ENCODE results near the gene TCERG1. TPM values are rescaled to one million over a fixed set of nuclear protein-coding genes. Genes with fewer than 3 reads are reported as not detected.
A peak's percentile ranks its signal among the peaks of the same experiment; 100 is the strongest.

TCERG1 gene
- total RNA-seq, 1 experiment from 2014 or later, result 75.9 TPM

- intact Hi-C loops (cut with micrococcal nuclease; ENCODE audit: unreplicated experiment), result loop anchor here (5.0 kb wide), 1 partner anchor 1037 kb away; no protein-coding TSS in a partner anchor
- H3K4me2 ChIP-seq, result no peak overlapping the region
- no peak overlapping the region for H3K27ac ChIP-seq
- BruUV-seq (replicated peaks), result no TSS peak
- POLR2A ChIA-PET (ENCODE audit: unreplicated experiment), result no interaction called here
- H3K36me3 ChIP-seq (ENCODE audit: low read depth), result no peaks in the 10 kb centered on the region
- H3K79me2 ChIP-seq (ENCODE audit: low read depth), result no peaks in the 10 kb centered on the region
- H3K9me3 ChIP-seq (ENCODE audit: insufficient read depth, low read depth), result no peaks in the 10 kb centered on the region
- no peaks in the 10 kb centered on the region for H3F3A ChIP-seq (ENCODE audit: insufficient read depth, low read depth)
- CTCF ChIA-PET, result interaction anchor here (0.5 kb wide), 1 partner anchor 8 kb away, joined by 3 read pairs; no protein-coding TSS in a partner anchor
- no peak overlapping the region; the same call in 1 of the 2 replicates for H2AFZ ChIP-seq
- no peaks in the 10 kb centered on the region for H3K4me1 ChIP-seq (replicated peaks; ENCODE audit: insufficient read depth)
- no peak for DNase-seq
- H4K20me1 ChIP-seq (ENCODE audit: insufficient read depth), result no peaks in the 10 kb centered on the region
- H3K27me3 ChIP-seq (ENCODE audit: insufficient read depth, low read depth), result peaks cover 4% of the 10 kb centered on the region; the same call in 1 of the 2 replicates
- H3K9me2 ChIP-seq (ENCODE audit: insufficient read depth), result peaks cover 4% of the 10 kb centered on the region; the same call in 1 of the 2 replicates
- no peak overlapping the region for H3K4me3 ChIP-seq
- TF ChIP-seq CTCF (conservative IDR thresholded peaks at IDR 0.05), result no peak
- no peak for TF ChIP-seq EZH2 (IDR thresholded peaks at IDR 0.05; ENCODE audit: low read depth)
Measured at GRCh38 chr5:146539973-146540372, 92.8 kb downstream of the TCERG1 start.

- Histone ChIP-seq H3K79me2 (ENCODE audit: low read depth) (no peaks in the 10 kb centered on the region), H3K4me2 (no peak overlapping the region), H4K20me1 (ENCODE audit: insufficient read depth) (no peaks in the 10 kb centered on the region), H3K27ac (no peak overlapping the region), H2AFZ (no peak overlapping the region), H3K27me3 (ENCODE audit: insufficient read depth, low read depth) (peaks cover 4% of the 10 kb centered on the region; the same call in 1 of the 2 replicates), H3F3A (ENCODE audit: insufficient read depth, low read depth) (no peaks in the 10 kb centered on the region), H3K4me3 (no peak overlapping the region), H3K9me3 (ENCODE audit: insufficient read depth, low read depth) (no peaks in the 10 kb centered on the region), H3K4me1 (replicated peaks; ENCODE audit: insufficient read depth) (no peaks in the 10 kb centered on the region), H3K9me2 (ENCODE audit: insufficient read depth) (peaks cover 2% of the 10 kb centered on the region; the same call in 1 of the 2 replicates), H3K36me3 (ENCODE audit: low read depth) (no peaks in the 10 kb centered on the region)
- BruUV-seq (replicated peaks), result no TSS peak
- ChIA-PET POLR2A (ENCODE audit: unreplicated experiment) (no interaction called here), CTCF (no interaction called here)
- intact Hi-C loops (cut with micrococcal nuclease; ENCODE audit: unreplicated experiment), result loop anchor here (5.0 kb wide), 1 partner anchor 1037 kb away; no protein-coding TSS in a partner anchor
- no peak for TF ChIP-seq CTCF (conservative IDR thresholded peaks at IDR 0.05)
- TF ChIP-seq EZH2 (IDR thresholded peaks at IDR 0.05; ENCODE audit: low read depth), result no peak
- no peak for DNase-seq
Measured at GRCh38 chr5:146540414-146540813, 93.3 kb downstream of the TCERG1 start.

- POLR2A ChIA-PET (ENCODE audit: unreplicated experiment), result no interaction called here
- H3K79me2 ChIP-seq (ENCODE audit: low read depth), result no peaks in the 10 kb centered on the region
- intact Hi-C loops (cut with micrococcal nuclease; ENCODE audit: unreplicated experiment), result loop anchor here (1.0 to 5.0 kb wide), 2 partner anchors 424 to 1035 kb away; no protein-coding TSS in a partner anchor
- H3K27me3 ChIP-seq (ENCODE audit: insufficient read depth, low read depth), result peaks cover 4% of the 10 kb centered on the region; the same call in 1 of the 2 replicates
- H2AFZ ChIP-seq, result no peak overlapping the region
- BruUV-seq (replicated peaks), result no TSS peak
- no peaks in the 10 kb centered on the region for H3K4me1 ChIP-seq (replicated peaks; ENCODE audit: insufficient read depth)
- CTCF ChIA-PET, result interaction anchor here (0.6 to 2.4 kb wide), 4 partner anchors 14 to 1549 kb away, joined by 3 to 18 read pairs (median 6); no protein-coding TSS in a partner anchor
- TF ChIP-seq CTCF (conservative IDR thresholded peaks at IDR 0.05) (peak; percentile 94), EZH2 (IDR thresholded peaks at IDR 0.05; ENCODE audit: low read depth) (no peak)
- no peaks in the 10 kb centered on the region for H3K9me2 ChIP-seq (ENCODE audit: insufficient read depth)
- no peak overlapping the region for H3K4me2 ChIP-seq
- no peak overlapping the region for H3K27ac ChIP-seq
- H4K20me1 ChIP-seq (ENCODE audit: insufficient read depth), result no peaks in the 10 kb centered on the region
- no peaks in the 10 kb centered on the region for H3K36me3 ChIP-seq (ENCODE audit: low read depth)
- no peaks in the 10 kb centered on the region for H3K9me3 ChIP-seq (ENCODE audit: insufficient read depth, low read depth)
- no peaks in the 10 kb centered on the region for H3F3A ChIP-seq (ENCODE audit: insufficient read depth, low read depth)
- DNase-seq, result peak; percentile 42 to 75
- H3K4me3 ChIP-seq, result no peak overlapping the region
Measured at GRCh38 chr5:146541958-146542849, 95.1 kb downstream of the TCERG1 start.
